Spleen (tissue), 7 donors: ENCODE measurements around the gene CCDC69.

Experiments
- POLR2A ChIP-seq, 3 donors: fragments of 450-650 bp; IDR thresholded peaks; one replicate each; pipeline ENCODE4 v1.5.1; 2017; ENCODE audit warnings: antibody characterized with exemption in 3 of 3, mild to moderate bottlenecking in 1 of 3
- TF ChIP-seq, protein P1 (sequence below), 11 experiments: fragments of 200-600 bp in 7 of 11; fragments of 450-650 bp in 4 of 11; sonication (generic) in 4 of 11; IDR thresholded peaks in 8 of 11; conservative IDR thresholded peaks in 3 of 11; 1 replicate in 7 of 11; 2 replicates in 4 of 11; pipeline versions ENCODE4 v1.4.0 to v1.8.0; 2016 to 2021; ENCODE audit warnings: antibody characterized with exemption in 11 of 11, inconsistent platforms in 4 of 11, mild to moderate bottlenecking in 1 of 11
- donor health status: DM: no; HTN: no; CAD: no; lungs with moderate emphysema.
- donor health status: DM: no; HTN: no; CAD: no.
- donor health status: DM: no; HTN: no; CAD: no.

GRCh38 chr5:151252762-151253604, 29.1 kb upstream of the CCDC69 start, which contains the start of gene GM2A:
- TF ChIP-seq POLR2A (IDR thresholded peaks at IDR 0.05), result peak; percentile 72 to 96 (median 87)
- TF ChIP-seq, protein P1, sequence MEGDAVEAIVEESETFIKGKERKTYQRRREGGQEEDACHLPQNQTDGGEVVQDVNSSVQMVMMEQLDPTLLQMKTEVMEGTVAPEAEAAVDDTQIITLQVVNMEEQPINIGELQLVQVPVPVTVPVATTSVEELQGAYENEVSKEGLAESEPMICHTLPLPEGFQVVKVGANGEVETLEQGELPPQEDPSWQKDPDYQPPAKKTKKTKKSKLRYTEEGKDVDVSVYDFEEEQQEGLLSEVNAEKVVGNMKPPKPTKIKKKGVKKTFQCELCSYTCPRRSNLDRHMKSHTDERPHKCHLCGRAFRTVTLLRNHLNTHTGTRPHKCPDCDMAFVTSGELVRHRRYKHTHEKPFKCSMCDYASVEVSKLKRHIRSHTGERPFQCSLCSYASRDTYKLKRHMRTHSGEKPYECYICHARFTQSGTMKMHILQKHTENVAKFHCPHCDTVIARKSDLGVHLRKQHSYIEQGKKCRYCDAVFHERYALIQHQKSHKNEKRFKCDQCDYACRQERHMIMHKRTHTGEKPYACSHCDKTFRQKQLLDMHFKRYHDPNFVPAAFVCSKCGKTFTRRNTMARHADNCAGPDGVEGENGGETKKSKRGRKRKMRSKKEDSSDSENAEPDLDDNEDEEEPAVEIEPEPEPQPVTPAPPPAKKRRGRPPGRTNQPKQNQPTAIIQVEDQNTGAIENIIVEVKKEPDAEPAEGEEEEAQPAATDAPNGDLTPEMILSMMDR (IDR thresholded peaks at IDR 0.05 in 8 of 11, conservative IDR thresholded peaks at IDR 0.05 in 3 of 11), result no peak
